Urothelium cell line (cell line): ENCODE measurements around the gene KLHL42.

Source experiments
- DNase-seq: peaks from one replicate; pipeline ENCODE4 v3.0.0; 2011; ENCODE audit warnings: low spot score, mixed read lengths
- FAIRE-seq: peaks from 2 replicates; lab custom pipeline; 2011; peaks lifted over from hg19 to GRCh38; lab: Jason Lieb, UNC

Gene KLHL42

DNA sequence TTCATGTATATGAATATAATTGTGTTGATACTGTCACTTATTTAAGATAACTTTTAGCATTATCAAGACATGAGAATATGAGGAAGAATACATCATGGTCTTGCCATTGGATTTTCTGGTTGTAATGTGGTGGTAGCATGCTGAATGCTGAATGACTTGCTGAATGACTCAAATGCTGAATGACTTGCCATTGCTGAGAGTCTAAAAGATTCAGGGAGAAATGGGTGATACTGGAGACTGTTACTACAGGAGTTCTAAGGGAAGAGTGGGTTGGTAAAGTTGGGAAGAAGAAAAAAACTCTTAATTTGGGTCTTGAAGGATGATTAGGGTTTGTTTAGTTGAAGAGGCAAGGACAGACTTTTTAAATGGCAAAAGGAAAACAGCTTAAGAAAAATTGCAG lies 72.1 kb downstream of the KLHL42 start:
- DNase-seq (no peak), FAIRE-seq (no peak)
